IPS DF 4.7 (cell line): Measurements from ENCODE around the gene DCHS2.

Experiments used
- DNase-seq: peaks from one replicate; pipeline ENCODE4 v3.0.0-alpha.2; 2013; ENCODE audit warnings: low spot score; ENCODE audit errors: extremely low read depth

Gene DCHS2, protein sequence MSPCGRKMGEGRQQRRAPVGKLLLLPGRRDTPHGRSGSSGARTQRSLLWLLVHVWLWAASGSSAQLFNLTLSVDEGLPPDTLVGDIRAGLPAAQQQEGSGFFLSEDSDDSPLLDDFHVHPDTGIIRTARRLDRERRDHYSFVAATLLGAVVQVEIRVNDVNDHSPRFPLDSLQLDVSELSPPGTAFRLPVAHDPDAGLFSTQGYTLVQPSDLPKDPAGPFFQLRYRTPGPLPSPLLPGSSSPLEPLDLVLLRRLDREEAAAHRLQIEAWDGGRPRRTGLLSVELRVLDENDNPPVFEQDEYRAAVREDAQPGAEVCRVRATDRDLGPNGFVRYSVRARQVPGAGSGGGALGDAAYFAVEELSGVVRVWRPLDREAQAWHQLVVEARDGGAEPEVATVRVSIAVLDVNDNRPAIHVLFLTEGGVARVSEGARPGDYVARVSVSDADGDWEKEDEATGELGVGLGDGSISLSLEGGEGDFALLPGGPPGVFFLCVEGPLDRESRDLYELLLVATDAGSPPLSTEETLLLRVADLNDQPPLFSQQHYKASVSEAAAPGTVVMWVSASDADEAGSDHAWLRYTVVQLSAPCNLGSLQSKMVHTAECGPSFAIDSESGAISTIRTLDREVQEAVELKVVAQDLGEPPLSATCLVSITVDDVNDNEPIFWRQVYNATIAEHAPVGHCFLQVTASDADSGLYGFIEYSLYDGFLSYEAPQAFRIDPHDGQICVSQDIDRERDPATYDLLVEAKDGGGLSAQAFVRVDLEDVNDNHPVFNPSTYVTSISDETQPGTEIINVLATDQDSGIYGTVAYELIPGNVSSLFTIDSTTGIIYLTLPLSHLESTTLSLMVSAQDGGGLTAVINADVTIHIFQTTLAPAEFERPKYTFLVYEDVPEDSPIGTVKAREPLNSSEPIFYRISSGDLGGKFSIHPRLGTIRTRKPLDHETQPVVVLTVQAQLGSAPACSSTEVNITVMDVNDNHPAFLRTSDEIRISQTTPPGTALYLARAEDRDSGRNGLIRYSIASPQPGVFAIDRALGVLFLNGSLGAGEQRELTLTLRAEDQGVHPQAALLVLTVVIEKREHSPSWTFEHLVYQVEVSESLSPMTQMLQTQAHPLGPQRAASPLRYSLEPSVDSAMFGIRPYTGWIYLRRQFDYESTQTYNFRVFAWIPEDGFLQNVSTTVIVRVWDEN (N-terminal part only)

DNA sequence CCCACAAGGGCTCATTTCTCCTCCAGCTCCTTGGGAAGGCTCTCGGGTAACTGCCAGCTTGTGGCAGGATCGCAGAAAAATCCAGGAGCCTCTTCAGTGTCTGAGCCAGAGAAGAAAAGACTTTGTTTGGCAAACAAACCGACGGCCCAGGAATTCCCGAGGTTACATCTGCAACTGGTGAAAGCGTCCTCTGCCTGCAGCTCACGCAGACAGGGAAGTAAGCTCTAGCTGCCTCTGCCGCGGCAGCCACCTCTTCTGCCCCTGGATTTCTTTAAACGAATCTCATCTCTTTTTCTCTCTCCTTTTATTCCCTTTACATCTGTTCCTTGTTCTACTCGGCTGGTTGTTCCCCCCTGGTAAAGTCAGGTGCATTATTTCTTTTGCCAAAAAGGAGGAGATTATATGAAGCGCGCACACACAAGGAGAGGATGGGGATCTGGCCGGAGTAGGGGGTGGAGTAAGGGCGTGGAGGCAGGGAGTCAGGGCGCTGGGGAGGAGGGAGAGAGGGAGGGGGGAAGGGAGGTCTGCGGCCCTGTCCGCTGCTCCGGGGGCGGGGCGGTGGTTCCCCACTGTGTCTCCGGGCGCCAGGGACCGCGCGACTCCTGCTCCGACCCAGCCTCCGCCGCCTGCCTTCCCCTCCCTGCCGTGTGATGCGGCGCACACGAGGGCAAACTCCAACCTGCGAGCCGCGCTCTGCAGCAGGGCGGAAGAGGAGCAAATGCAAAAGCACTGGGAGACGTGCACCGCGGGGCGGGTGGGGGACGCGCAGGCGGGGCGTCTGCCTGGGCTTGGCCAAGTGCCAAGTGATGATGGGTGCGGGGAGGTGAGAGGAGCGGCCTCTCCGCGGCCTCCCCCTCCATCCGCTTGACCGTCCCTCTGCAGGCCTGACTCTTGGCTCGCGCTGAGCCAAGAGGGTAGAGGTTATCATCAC lies at the start of gene DCHS2:
Gene DCHS2, minus strand, starts transcription at position 459 of the 931 bp plus-strand sequence. Its CDS starts 444 bp downstream, at position 15.
- DNase-seq: no peak

DNA sequence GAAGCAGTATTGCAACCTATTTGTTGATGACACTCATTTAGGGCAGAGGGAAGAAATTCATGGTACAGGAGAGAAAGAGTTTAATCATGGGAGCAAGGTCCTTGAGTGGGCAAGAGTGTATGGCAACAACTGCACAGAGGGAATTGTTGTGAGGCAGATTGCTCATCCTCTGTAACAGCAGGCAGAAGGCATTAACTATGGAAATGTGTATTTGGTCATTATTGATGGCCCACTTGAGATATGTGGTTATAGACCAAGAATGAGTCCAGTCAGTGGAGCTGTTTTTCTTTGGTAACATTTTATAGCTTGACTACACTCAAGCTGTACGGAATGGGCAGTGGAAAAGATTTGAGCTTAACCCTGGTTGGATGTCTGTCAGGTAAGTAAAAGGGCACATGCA lies 42.7 kb upstream of the DCHS2 start:
- no peak for DNase-seq

DNA sequence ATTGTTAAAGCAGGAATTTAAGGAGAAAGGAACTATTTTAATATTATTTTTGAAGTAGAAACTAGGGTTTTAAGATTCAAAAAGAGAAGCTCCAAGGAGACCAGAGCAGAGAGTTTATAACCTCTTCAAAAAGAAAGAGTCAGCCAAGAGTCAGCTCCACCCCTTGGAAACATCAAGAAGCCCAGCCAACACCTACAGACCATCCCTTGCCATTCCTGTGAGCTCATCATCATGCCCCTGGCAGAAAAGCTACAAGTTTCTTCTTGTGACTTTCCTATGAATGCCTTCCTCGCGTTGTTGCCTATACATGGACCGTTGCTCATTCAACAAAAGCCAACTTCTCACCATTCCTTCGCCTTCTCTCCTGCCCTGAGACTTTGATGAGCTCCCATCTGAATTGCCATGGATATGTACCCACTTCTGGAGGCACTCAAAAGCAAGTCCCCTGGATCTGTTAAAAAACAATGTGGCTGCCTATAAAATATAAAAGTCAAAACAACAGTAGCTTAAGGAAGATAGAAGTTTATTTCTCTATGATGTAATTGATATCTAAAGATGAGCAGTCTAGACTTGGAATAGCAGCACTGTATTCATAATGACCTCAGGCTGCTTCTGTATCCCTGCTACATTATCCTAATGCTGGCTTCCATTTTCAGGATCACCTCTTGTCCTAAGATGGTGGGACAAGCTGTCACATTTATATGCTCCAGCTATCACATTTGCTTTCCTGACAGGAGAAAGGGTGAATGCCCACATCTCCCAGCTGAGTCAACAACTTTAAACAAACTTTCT lies 38.3 kb upstream of the DCHS2 start:
- no peak for DNase-seq

DNA sequence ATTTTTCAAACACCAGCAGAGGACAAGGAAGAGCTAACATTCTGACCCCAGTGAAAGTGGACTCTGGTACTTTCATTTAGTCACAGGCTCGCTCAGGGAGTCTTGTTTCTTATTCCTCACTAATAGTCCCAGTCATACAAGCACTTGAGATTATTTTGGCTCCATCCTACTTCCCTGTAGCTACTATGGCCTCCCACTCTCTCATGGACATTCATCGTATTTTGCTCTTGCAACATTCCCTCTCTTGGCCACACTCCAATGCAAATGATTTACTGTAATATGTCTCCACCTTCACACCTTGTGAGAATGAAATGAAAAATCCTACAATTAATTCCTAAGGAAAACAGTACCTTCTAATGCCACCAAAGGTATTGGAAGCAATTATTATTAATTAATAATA lies 37.3 kb upstream of the DCHS2 start:
- DNase-seq: no peak

DNA sequence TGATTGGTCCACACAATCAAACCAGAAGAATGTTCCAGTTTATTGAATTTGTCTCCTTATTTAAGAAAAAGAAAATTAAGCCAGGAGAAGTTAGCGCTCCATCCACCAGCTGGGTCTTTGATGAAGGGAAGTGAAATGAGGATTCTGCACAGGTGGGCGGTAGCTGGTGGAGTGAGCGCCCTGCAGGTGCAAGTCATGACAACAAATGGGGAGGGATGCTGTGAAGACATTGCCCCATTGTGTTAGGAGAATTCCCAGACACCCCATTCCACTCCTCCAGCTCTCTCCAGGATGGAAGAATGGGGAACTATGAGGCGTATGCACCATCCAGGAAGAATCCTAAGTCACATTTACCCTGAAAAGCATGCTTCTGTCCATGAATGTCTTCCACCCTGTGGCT lies 35.7 kb upstream of the DCHS2 start:
- no peak for DNase-seq

DNA sequence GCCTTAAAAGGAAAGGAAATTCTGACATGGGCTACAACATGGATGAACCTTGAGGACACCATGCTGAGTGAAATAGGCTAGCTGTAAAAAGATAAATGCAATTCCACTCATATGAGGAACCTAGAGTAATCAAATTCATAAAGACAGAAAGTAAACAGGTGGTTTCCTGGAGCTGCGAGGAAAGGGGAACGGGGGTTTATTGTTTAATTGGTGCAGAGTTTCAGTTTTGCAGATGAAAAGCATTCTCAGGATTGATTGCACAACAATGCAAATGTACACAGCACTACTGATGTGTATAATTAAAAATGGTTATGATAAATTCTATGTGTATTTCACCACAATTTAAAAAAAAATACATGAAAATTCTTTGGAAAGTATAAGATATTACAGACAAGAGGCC lies 34.6 kb upstream of the DCHS2 start:
- DNase-seq: no peak

DNA sequence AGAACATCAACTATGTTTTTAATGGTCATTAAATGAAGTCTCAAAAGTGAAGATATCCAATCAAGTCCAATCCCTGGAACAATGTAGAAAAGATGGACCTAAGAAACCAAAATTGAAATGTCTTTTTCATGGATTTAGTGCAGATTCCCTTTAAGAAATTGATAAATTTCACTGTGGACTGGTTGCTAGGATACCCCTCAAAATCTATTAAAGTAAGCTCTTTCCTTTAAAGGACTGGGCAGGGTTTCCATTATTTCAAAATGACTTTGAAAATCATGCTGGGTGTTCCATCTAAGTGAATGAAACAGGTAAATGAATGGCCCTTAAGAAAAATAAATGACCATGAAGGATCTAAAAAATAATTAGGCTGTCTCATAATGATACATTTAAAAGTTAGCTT lies 30.0 kb upstream of the DCHS2 start:
- DNase-seq: no peak

DNA sequence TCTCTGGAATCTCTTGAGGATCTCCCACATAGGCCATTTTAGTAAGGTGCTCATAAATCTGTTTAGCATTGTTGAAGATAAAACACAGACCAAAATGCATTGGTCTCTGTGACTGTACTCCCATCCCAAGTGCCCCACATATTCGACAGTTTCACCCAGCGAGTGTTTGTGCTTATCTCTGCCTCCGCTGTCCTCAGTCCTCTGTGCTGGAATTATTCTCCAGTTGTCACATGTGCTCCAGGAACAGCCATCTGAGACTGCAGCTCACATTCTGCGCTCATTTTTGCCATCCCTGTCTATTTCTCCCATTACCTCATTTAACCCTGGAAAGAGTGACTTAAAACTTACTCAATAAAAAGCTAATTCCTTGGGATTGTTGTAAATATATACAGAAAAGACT lies 27.6 kb upstream of the DCHS2 start:
- DNase-seq: no peak

DNA sequence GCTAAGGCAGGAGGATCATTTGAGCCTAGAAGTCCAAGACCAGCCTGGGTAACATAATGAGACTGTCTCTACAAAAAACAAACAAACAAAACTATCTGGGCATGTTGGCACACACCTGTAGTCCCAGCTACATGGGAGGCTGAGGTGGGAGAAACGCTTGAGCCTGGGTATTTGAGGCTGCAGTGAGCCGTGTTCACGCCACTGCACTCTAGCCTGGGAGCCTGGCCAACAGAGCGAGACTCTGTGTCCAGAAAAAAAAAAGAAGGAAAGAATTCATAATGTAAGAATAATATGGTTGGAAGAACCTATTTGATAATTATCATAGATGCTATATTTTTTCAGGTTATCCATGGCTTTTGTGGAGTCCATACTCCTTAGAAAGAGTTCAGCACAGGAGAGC lies 26.0 kb upstream of the DCHS2 start:
- DNase-seq: no peak

DNA sequence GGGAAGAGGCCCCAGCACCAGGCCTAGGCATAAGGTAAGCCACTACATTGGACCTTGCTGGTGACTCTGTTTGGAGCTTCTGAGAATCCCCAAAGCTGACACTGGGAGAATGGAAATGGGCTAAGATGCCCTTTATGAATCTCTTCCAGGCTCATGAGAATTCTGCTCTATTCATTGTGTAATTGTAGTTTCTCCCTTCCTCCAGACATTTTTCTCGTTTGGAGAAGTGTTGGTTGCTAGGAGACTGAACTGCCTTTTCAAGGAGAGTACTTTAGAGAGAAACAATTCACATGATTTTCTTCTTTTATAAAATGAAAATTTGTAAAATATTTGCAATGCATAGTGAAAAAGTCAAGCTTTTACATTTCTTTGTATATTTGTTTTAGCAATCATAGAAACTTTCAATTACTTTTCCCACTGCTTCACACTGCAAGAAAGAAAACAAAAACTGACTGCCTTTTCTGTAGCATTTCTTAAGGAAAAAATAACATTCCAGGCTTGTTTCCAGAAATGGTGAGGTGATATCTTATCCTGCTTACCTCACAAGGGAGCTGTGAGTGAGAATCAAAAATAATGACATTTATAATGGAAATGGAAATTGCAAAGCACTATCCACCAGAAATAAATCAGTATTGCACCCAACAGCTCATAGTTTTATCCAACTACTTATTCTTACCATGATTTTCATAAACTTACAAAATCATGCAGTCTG lies 24.9 kb upstream of the DCHS2 start:
- DNase-seq: no peak

DNA sequence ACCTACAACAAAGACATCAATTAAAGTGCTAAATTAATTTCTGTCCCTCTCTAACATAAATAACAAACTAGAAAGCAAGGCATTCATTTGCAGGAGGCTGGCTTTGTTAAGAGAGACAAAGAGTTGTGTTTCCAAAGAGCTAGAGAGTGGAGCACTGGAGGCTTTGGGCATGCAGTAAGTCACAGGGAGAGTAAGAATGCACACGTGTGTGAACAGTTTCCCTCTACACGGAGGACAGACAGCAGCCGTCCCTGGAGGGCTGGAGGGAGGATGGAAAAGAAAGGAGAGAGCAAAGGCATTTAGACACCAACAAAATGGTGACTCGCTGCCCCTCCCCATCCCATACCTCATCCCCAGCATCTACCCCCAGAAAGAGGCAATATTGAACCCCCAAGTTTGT lies 20.4 kb upstream of the DCHS2 start:
- no peak for DNase-seq

DNA sequence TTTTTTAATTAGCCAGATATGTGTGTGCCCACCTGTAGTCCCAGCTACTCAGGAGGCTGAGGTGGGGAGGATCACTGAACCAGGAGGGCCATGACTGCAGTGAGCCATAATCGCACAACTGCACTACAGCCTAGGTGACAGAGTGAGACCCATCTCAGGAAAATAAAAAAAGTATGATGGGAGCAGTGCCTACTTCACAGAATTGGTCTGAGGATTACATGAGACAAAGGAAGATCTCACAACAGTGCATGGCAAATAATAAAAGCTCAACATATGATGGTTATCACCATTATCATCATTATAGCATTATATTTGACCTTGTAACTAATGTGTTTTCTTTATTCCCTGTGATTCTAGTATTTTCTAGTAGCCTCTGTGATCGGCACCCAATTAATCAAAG lies 19.9 kb upstream of the DCHS2 start:
- DNase-seq: no peak

DNA sequence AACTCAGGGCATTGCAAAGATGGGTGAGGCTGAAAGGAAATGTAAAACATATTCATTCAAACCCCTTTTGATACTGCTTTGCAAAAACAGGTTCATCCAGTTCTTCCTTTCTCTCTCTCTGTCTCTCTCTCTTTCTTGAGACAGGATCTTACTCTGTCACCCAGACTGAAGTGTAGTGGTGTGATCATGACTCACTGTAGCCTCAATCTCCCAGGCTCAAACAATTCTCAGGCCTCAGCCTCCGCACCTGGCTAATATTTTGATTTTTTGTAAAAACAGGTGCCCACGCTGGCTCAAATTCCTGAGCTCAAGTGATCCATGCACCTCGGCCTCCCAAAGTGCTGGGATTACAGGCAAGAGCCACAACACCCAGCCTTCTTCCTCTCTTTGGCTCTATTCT lies 15.6 kb upstream of the DCHS2 start:
- DNase-seq: no peak

DNA sequence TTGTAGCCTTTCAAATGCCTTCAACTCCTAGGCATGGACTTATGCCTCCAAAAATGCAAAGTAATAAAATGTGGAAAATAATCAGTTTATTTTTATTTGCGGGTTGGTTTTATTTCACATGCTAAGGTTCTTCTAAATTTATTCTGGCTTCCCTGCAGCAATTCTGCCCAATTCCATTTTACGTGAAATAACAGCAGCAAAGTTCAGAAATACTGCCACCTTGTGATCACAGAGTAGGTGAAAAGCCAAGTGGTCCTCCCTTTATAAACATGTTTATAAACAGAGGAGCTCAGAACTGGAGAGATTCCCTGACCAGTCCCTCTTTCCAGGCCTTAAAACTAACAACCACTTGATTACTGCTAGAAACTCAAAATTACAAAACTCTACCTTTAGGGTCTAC lies 14.7 kb upstream of the DCHS2 start:
- DNase-seq: no peak

DNA sequence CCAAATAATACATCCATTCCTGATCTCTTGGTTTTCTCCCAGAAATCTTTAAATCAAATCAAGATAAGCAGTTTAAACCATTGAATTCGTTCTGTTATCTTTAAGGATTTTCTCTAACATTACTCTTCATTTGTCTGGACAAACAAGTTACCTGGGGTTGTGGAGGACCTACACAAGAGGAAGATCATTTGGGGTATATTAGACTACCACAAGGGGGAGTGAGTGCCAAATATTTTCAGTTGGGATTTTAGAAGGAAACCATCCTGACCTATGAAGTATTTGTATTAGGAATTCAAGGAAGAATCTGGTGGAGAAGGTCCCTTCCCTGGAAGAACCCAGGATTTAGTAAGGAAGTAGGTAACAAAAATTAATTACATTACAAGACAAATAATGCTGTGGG lies 12.0 kb upstream of the DCHS2 start:
- no peak for DNase-seq

DNA sequence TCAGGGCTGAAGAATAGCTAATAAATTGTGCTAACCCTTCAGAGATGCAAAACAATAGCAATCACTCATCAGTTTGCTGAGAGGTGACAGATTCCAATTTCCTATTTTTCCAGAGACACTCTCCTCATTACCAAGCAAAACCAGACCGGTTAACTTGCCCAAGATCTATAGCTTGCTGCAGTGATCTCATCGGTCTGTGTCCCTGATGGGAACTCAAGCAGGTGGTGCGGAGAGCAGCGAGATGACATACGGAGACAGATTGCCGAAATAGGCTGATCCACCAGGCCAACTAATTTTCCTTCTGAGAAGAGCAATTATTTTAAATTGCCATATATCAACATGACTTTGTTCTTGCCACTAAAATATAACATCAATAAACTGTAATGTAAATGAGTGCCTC lies 10.5 kb upstream of the DCHS2 start:
- DNase-seq: no peak

DNA sequence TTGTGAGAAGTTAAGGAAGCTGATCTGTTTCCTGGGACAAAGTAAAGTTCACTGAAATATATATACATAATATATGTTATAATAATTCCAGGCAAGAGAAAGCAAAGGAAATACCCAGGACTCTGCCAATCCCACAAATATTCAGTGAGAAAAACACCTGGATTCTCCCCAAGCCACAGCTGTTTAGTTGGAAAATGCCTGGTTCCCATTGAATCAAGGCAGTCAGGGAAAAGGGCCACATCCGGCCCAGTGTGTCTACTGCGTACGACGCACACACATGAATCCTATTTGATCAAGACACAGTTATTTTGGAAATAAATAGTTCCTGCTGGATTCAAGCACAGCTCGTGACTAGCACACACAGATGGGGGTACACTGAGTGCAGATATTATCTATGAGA lies 6.3 kb upstream of the DCHS2 start:
- DNase-seq: no peak

DNA sequence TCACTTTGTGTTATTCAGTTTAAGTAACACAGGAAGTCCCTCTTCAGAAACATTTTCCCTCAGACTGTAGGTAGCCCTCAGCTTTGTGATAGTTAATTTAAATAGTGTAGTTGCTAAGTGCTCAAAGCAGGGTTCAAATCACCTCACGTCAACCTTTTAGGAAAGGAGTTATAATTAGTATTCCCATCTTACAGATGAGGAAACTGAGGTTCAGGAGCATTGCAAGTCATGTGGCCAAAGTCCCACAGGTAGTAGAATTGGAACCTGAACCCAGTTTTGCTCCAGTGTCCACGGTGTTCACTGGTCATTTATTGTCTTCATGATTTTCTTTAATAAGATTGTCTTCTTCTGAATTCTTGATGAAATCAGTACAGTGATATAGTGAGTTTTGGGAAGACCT lies 4.3 kb upstream of the DCHS2 start:
- DNase-seq: no peak

DNA sequence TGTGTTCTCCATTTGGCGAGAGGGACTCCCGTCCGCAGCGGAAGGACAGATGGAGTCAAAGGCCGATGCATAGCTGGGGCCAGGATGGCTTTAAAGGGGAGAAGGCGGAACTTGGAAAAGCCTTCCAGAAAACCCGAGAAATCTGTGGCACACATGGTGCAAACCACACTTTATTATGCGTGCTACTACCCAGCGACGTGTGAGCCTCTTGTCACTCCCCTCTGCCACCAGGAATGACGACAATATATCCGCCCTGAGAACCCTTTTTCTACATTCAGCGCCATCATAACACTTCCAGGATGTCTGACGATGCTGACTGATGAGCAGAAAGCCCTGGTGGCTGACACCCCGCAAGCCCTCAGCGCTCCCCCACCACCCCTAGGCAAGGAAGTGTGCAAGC lies 689 bp upstream of the DCHS2 start:
- DNase-seq: no peak
